Erythroblast (primary cell): ENCODE measurements around the gene GFRA4.

Experiments
- DNase-seq, 2 experiments: peaks; one replicate each; lab custom pipeline; 2025; lab: John Stamatoyannopoulos, UW
- GATA1 ChIP-seq: IDR thresholded peaks from 2 replicates; pipeline ENCODE4 v1.6.1; 2011; ENCODE audit warnings: low read depth, mild to moderate bottlenecking, control low read depth, low read length, moderate library complexity
- POLR2A ChIP-seq: IDR thresholded peaks from 2 replicates; pipeline ENCODE4 v1.6.1; 2011; ENCODE audit warnings: mild to moderate bottlenecking, low read length

Gene GFRA4

GRCh38 chr20:3673221-3674070, 10.2 kb upstream of the GFRA4 start:
- no peak for DNase-seq
- TF ChIP-seq POLR2A (no peak), GATA1 (no peak)

DNA sequence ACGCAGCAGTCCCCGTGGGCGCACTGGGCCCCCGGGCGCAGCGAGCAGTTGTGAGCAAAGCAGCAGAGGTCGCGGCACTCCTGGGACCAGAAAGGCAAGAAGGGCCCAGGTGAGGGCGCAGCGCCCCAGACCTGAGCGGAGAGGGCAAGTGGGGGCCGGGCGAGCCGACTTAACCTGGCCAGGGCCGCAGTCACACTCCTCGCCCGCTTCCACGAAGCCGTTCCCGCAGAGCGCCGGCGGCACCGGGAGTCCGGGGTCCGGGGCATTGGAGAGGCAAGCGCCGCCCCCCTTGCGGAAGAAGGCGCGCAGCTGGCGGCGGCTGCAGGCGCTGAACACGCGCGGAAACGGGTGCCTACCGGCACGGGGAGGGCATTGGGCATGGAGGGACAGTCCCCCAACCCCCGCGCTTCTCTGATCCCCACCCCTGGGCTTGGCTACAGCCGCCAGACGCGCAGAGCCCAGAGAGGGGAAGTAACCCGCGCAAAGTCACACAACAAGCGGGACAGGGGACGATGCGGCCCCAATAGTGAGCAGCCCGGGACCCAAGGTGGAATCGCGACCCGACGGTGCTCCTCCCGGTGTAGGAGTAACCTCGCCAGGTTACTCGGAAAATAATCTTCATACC, 9.5 kb upstream of the GFRA4 start:
- no peak for DNase-seq
- TF ChIP-seq POLR2A (no peak), GATA1 (no peak)

- no peak for TF ChIP-seq POLR2A
- no peak for TF ChIP-seq GATA1
- DNase-seq: no peak
These were observed 8.9 kb upstream of the GFRA4 start for GRCh38 chr20:3671986-3672546.

GRCh38 chr20:3670945-3671344, 7.7 kb upstream of the GFRA4 start:
- TF ChIP-seq GATA1 (no peak), POLR2A (no peak)

GRCh38 chr20:3670511-3670910, 7.3 kb upstream of the GFRA4 start:
- DNase-seq: peak in 1 of 2 experiments; percentile 4

More at GRCh38 chr20:3670945-3671344, 7.7 kb upstream of the GFRA4 start:
- no peak for DNase-seq

DNA sequence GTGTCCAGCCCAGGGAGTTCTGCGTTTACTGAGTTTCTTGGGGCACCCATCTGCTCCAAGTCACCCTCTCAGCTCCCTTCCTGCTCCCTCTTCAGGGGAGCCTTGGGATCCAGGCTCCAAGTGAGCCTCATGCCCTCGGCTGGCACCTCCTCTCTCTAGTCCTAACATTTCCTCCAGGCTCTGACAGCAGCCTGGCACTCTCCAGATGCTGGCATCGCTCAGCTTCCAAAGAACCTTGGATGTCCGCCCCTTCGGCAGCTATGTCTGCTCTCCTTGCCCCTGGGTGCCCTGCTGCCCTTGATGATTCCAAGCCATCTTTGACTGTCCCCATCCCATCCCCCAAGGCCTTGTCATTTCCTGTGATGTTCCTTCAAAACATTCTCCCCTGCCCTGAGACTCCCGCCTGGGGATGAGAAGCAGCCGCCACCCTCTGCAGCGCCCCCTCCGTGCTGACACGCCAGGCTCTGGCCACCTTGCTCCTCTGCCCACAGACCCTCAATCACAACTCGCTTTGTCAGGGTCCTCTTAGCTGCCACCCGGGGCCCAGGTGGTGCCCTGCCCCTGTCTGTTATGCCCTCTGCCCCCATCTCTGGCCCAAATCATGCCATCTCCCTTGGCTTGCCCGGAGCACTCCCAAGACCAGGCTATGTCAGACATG, 6.6 kb upstream of the GFRA4 start:
- DNase-seq: no peak
- no peak for TF ChIP-seq GATA1
- TF ChIP-seq POLR2A: no peak

More at GRCh38 chr20:3670511-3670910, 7.3 kb upstream of the GFRA4 start:
- TF ChIP-seq POLR2A: no peak
- TF ChIP-seq GATA1: no peak

- no peak for DNase-seq
- TF ChIP-seq GATA1 (no peak), POLR2A (no peak)
These were observed 4.3 kb upstream of the GFRA4 start for GRCh38 chr20:3667434-3668037.

- TF ChIP-seq POLR2A (no peak), GATA1 (no peak)
- DNase-seq: no peak
These were observed 659 bp upstream of the GFRA4 start for GRCh38 chr20:3663858-3664257.

- no peak for TF ChIP-seq POLR2A
- no peak for TF ChIP-seq GATA1
- no peak for DNase-seq
These were observed 1.2 kb downstream of the GFRA4 start for GRCh38 chr20:3661814-3662665.

- no peak for DNase-seq
- TF ChIP-seq GATA1: no peak
- no peak for TF ChIP-seq POLR2A
These were observed 2.0 kb downstream of the GFRA4 start for GRCh38 chr20:3661060-3661813.

DNA sequence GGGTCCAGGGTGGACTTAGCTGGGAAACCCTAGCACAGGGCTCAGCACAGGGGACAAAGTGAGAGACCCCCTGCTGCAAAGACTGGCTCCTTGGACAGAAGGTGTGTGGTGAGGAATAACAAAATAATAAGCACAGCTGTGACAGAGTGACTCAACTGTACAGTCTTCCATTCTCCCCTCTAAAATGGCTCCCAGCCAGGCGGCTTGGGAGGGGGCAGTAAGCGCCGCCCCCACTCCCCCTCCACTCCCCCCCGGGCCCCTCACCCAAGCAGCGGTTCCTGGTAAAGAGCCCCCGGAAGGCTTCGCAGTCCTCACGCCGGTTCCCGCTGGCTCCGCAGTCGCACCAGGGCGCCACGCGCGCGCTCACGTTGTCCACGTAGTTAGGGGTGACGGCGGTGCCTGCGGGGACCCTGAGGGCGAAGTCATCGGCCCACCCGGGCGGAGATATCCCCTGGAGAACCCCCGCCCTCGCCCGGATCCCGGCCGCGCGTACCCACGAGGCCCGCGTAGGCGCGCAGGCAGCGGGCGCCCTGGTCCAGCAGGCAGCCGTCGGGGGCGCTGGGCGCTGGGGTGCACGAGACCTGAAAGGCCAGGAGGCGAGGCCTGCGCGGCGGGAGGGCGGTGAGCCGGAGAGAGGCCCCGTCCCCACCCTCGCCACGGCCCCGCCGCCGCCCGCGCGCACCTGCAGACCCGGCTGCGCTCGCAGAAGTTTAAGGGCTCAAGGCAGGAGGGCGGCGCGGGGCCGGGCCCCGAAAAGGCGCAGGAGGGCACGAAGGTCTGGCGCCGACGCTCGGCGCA, 2.7 kb downstream of the GFRA4 start:
- no peak for DNase-seq

DNA sequence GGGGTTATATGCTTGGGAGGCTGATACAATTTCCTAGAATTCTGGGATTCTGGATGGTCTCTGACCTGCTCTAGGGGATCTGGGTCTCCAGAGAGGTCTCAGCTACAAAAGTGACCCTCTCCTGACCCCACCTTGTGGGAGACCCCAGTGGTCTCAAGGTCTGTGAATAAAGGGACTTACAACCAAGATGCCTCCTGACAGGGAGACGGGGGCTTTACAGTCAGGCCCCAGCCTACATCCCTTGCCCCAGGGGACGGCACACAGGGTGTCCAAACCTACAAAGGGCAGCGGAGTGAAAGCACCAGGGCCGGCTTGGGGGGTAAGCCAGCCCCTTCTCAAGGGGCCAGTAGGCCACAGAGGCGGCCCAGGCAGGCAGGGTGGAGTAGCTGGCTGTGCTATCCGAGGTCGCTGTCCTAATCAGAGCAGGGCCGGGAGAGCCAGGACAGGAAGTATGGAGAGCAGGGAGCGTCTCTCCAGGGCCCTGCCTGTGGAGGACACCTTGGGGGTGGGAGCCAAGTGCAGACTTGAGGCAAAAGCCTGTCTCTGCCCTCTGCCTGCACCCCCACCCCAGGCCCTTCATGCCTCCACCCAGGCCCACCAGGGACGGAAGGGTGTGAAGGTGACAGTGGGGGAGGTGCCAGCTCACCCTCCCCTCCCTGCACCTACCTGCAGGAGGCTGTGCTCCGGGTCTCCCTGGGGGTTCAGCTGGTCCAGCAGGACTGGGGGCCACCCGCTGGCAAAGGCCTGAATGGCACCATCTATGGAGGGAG, 3.5 kb downstream of the GFRA4 start:
- no peak for DNase-seq
- TF ChIP-seq POLR2A: no peak
- TF ChIP-seq GATA1: no peak

More for the DNA sequence above, 2.7 kb downstream of the GFRA4 start:
- no peak for TF ChIP-seq POLR2A
- no peak for TF ChIP-seq GATA1
